ES-I3 (cell line): ENCODE measurements around the gene YWHAG.
"Not testable (repeated sequence)": the region's sequence is repeated elsewhere in the genome, so short reads cannot be mapped to it uniquely, and the experiment has no call there.

Source experiments
- H3K36me3 ChIP-seq: 2 replicates; pipeline ENCODE4 v1.6.1; 2013; ENCODE audit warnings: mild to moderate bottlenecking, low read length, control low read depth, moderate library complexity; ENCODE audit not compliant: insufficient read depth
- H3K4me1 ChIP-seq: 2 replicates; pipeline ENCODE4 v1.6.1; 2013; ENCODE audit warnings: mild to moderate bottlenecking, control low read depth, low read length; ENCODE audit not compliant: insufficient read depth
- H3K9ac ChIP-seq: 2 replicates; pipeline ENCODE4 v1.6.1; 2013; ENCODE audit warnings: low read depth, mild to moderate bottlenecking, low read length, moderate library complexity
- H3K9me3 ChIP-seq: 2 replicates; pipeline ENCODE4 v1.6.1; 2013; ENCODE audit warnings: mild to moderate bottlenecking, low read length, moderate library complexity; ENCODE audit not compliant: control insufficient read depth, insufficient read depth

The YWHAG gene

GRCh38 chr7:76347710-76348109, 11.1 kb downstream of the YWHAG start:
- Histone ChIP-seq H3K9me3 (no peaks in the 10 kb centered on the region), H3K36me3 (peaks cover 50% of the 10 kb centered on the region), H3K4me1 (peaks cover 6% of the 10 kb centered on the region; the same call in 1 of the 2 replicates), H3K9ac (no peak overlapping the region)

- Histone ChIP-seq H3K9ac (no peak overlapping the region), H3K9me3 (no peaks in the 10 kb centered on the region), H3K4me1 (peaks cover under 1% of the 10 kb centered on the region), H3K36me3 (peaks cover 47% of the 10 kb centered on the region)
Observed at GRCh38 chr7:76346778-76347177, 12.0 kb downstream of the YWHAG start.

DNA sequence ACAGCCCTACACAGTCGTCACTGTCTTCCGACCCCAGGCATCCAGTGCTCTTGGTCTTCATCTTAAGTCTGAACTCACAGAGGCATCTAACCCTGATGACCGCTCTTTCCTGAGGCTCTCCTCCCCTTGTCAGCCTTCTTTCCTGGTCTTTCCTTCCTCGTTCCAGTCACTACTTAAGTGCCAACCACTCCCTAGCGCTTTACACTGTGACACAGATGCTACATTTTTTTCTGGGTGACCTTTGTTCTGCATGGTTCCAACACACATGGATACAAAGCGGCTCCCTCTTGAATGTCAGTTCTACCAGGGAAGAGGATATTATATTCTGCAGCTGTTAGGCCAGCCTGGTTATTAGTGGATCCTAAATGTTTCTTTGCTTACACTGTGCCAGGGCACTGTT, 12.7 kb downstream of the YWHAG start:
- Histone ChIP-seq H3K4me1 (no peaks in the 10 kb centered on the region; the same call in 1 of the 2 replicates), H3K36me3 (peaks cover 47% of the 10 kb centered on the region), H3K9me3 (no peaks in the 10 kb centered on the region), H3K9ac (no peak overlapping the region)

GRCh38 chr7:76343931-76344321, 14.9 kb downstream of the YWHAG start:
- Histone ChIP-seq H3K36me3 (peaks cover 37% of the 10 kb centered on the region), H3K9me3 (no peaks in the 10 kb centered on the region), H3K4me1 (no peaks in the 10 kb centered on the region; the same call in 1 of the 2 replicates)

DNA sequence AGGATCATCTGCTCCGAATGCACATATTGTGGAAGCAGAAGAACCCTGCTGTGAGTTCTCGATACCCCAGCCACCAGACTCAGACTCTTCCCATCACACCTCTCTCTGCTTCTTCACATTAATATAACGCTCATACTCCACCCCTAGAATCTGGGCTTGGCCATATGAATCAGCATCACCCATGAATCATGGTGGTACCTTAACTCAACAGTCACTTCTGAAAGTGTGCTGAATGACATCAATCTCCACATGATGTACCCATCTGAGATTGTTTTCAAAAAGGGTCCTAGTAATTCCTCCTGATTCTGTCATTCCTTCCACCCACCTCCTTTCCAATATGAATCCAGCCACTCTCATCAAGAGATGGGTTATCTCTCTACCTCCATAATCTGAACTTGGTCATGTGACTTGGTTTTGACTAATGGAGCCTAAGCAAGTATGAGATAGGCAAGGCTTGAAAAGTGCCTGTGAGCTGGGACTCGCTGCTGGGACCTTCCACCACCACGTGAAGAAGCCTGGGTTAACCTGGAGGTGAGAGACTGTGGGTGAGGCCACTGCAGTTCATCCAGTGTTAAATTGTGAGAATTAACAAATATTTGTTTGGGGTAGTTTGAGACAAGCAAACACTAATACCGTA, 15.4 kb downstream of the YWHAG start:
- H3K4me1 ChIP-seq = peaks cover 5% of the 10 kb centered on the region
- no peaks in the 10 kb centered on the region for H3K9me3 ChIP-seq
- peaks cover 36% of the 10 kb centered on the region for H3K36me3 ChIP-seq
- H3K9ac ChIP-seq = no peak overlapping the region

More at GRCh38 chr7:76343931-76344321, 14.9 kb downstream of the YWHAG start:
- no peak overlapping the region for H3K9ac ChIP-seq

- peaks cover 30% of the 10 kb centered on the region for H3K36me3 ChIP-seq
- peaks cover 12% of the 10 kb centered on the region for H3K4me1 ChIP-seq
- H3K9ac ChIP-seq = no peak overlapping the region
- no peaks in the 10 kb centered on the region for H3K9me3 ChIP-seq
Observed at GRCh38 chr7:76342222-76342621, 16.6 kb downstream of the YWHAG start.

- Histone ChIP-seq H3K9me3 (no peaks in the 10 kb centered on the region), H3K36me3 (peaks cover 23% of the 10 kb centered on the region), H3K9ac (no peak overlapping the region), H3K4me1 (peaks cover 12% of the 10 kb centered on the region)
Observed at GRCh38 chr7:76340617-76341131, 18.1 kb downstream of the YWHAG start.

- Histone ChIP-seq H3K4me1 (peaks cover 12% of the 10 kb centered on the region), H3K9ac (no peak overlapping the region), H3K36me3 (peaks cover 18% of the 10 kb centered on the region), H3K9me3 (no peaks in the 10 kb centered on the region)
Observed at GRCh38 chr7:76338298-76339084, 20.3 kb downstream of the YWHAG start.

- peaks cover 14% of the 10 kb centered on the region for H3K36me3 ChIP-seq
- H3K9ac ChIP-seq = no peak overlapping the region
- no peaks in the 10 kb centered on the region for H3K9me3 ChIP-seq
- H3K4me1 ChIP-seq = peaks cover 12% of the 10 kb centered on the region
Observed at GRCh38 chr7:76337147-76337546, 21.6 kb downstream of the YWHAG start.

GRCh38 chr7:76336094-76336493, 22.7 kb downstream of the YWHAG start:
- no peaks in the 10 kb centered on the region for H3K9me3 ChIP-seq
- no peak overlapping the region for H3K9ac ChIP-seq
- H3K4me1 ChIP-seq = peaks cover 12% of the 10 kb centered on the region
- H3K36me3 ChIP-seq = peaks cover 14% of the 10 kb centered on the region

DNA sequence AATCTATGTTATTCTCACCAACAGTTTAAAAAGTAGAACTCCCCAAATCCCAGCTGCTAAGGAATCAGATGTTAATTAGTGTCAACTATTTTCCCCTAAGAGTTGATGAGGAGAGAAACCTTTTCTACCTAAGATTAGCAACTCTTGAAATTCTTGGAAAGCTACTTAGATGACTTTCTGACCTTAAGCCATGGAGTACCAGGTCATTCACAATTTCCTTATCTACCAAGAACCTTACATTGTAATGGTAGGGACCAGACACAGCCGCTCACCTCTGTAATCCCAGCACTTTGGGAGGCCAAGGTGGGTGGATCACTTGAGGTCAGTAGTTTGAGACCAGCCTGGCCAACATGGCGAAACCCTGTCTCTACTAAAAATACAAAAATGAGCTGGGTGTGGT, 23.4 kb downstream of the YWHAG start:
- Histone ChIP-seq H3K4me1 (peaks cover 12% of the 10 kb centered on the region), H3K36me3 (peaks cover 15% of the 10 kb centered on the region)
- H3K9ac ChIP-seq = not testable (repeated sequence)

GRCh38 chr7:76334320-76334967, 24.3 kb downstream of the YWHAG start:
- peaks cover 12% of the 10 kb centered on the region for H3K4me1 ChIP-seq
- no peaks in the 10 kb centered on the region for H3K9me3 ChIP-seq
- no peak overlapping the region for H3K9ac ChIP-seq
- H3K36me3 ChIP-seq = peaks cover 14% of the 10 kb centered on the region

More for the DNA sequence above, 23.4 kb downstream of the YWHAG start:
- H3K9me3 ChIP-seq = not testable (repeated sequence)

GRCh38 chr7:76333511-76334101, 25.2 kb downstream of the YWHAG start:
- H3K9ac ChIP-seq = no peak overlapping the region
- H3K36me3 ChIP-seq = peaks cover 17% of the 10 kb centered on the region
- H3K9me3 ChIP-seq = no peaks in the 10 kb centered on the region
- H3K4me1 ChIP-seq = peaks cover 10% of the 10 kb centered on the region

DNA sequence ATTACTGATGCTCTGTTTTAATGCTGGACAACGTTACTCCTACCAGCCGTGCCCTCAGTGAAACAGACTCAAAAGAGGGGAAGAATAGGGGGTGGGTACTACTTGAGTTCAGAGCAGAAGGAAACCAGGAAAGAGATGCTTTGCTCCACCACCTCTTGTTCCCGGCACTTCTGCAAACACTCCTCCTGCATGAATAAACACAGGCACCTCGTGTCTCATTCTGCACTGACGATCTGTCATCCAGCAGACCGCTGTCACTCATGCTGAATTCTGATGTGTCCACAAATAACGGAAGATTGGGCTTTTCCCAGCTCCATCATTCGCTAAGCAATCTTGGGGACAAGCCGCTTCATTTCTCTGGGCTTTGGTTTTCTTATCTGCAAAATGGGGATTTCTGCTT, 26.7 kb downstream of the YWHAG start:
- peaks cover 20% of the 10 kb centered on the region for H3K36me3 ChIP-seq
- no peak overlapping the region for H3K9ac ChIP-seq
- H3K4me1 ChIP-seq = no peaks in the 10 kb centered on the region; the same call in 1 of the 2 replicates
- no peaks in the 10 kb centered on the region for H3K9me3 ChIP-seq
